Measurements from ENCODE around the gene PER1. TPM values are rescaled to one million over a fixed set of nuclear protein-coding genes. Genes with fewer than 3 reads are reported as not detected.

Gene PER1
- total RNA-seq, 2 experiments from 2014 or later = 53.5 to 56.6 TPM

- H3K9me3 Mint-ChIP-seq = no peaks in the 10 kb centered on the region
- peaks cover 74% of the 10 kb centered on the region for H3K4me1 Mint-ChIP-seq
- ChIA-PET CTCF (interaction anchor here (0.8 to 4.0 kb wide), 18 partner anchors 11 to 433 kb away, joined by 3 to 68 read pairs (median 16); partner anchors contain the start of genes SLC25A35 and TP53), POLR2A (interaction anchor here (0.8 to 4.3 kb wide), 24 partner anchors 11 to 434 kb away, joined by 3 to 49 read pairs (median 6); partner anchors contain the start of genes AURKB, BORCS6, CTC1 and NDEL1)
- DNase-seq = peak; percentile 75
- H3K36me3 Mint-ChIP-seq (ENCODE audit: low read depth) = peaks cover 12% of the 10 kb centered on the region
- H3K27me3 Mint-ChIP-seq = peaks cover 60% of the 10 kb centered on the region
- peak overlapping the region; percentile 82 for H3K27ac Mint-ChIP-seq
- H3K4me3 Mint-ChIP-seq = peak overlapping the region; percentile 80
Observed at GRCh38 chr17:8120520-8121406, 31.4 kb downstream of the PER1 start.

- Mint-ChIP-seq H3K9me3 (no peaks in the 10 kb centered on the region), H3K4me3 (peak overlapping the region; percentile 80), H3K27ac (peak overlapping the region; percentile 82), H3K36me3 (ENCODE audit: low read depth) (peaks cover 9% of the 10 kb centered on the region), H3K27me3 (peaks cover 62% of the 10 kb centered on the region), H3K4me1 (peaks cover 65% of the 10 kb centered on the region)
- ChIA-PET CTCF (interaction anchor here (0.7 to 4.0 kb wide), 47 partner anchors 10 to 784 kb away, joined by 3 to 68 read pairs (median 5); partner anchors contain the start of genes ACAP1, ALOX12B, BORCS6 and CYB5D1), POLR2A (interaction anchor here (0.6 to 3.5 kb wide), 27 partner anchors 10 to 492 kb away, joined by 3 to 49 read pairs (median 5); partner anchors contain the start of genes AURKB, BORCS6, CTC1 and NDEL1)
- peak; percentile 88 for DNase-seq
Observed at GRCh38 chr17:8119581-8120519, 32.4 kb downstream of the PER1 start.

- peaks cover 9% of the 10 kb centered on the region for H3K36me3 Mint-ChIP-seq (ENCODE audit: low read depth)
- H3K4me1 Mint-ChIP-seq = peaks cover 56% of the 10 kb centered on the region
- POLR2A ChIA-PET = interaction anchor here (0.6 to 3.5 kb wide), 25 partner anchors 8 to 491 kb away, joined by 3 to 49 read pairs (median 6); partner anchors contain the start of genes AURKB, BORCS6, CTC1 and NDEL1
- peak; percentile 86 for DNase-seq
- H3K9me3 Mint-ChIP-seq = no peaks in the 10 kb centered on the region
- H3K4me3 Mint-ChIP-seq = peak overlapping the region; percentile 80
- peaks cover 60% of the 10 kb centered on the region for H3K27me3 Mint-ChIP-seq
- CTCF ChIA-PET = interaction anchor here (0.7 to 4.0 kb wide), 47 partner anchors 9 to 783 kb away, joined by 3 to 68 read pairs (median 5); partner anchors contain the start of genes ACAP1, ALOX12B, BORCS6 and CYB5D1
- H3K27ac Mint-ChIP-seq = peak overlapping the region; percentile 89
Observed at GRCh38 chr17:8118769-8119580, 33.2 kb downstream of the PER1 start.

GRCh38 chr17:8117980-8118768, 34.0 kb downstream of the PER1 start, which contains the start of gene ALOXE3:
ALOXE3 (minus strand) TSS chr17:8118514; CDS start chr17:8117990, 524 bp downstream.
- DNase-seq = no peak

GRCh38 chr17:8117367-8117979, 34.7 kb downstream of the PER1 start:
- H3K27ac Mint-ChIP-seq = no peak overlapping the region

More at GRCh38 chr17:8117980-8118768, 34.0 kb downstream of the PER1 start, which contains the start of gene ALOXE3:
- H3K4me1 Mint-ChIP-seq = peaks cover 48% of the 10 kb centered on the region
- ChIA-PET POLR2A (interaction anchor here (0.9 to 3.5 kb wide), 11 partner anchors 8 to 432 kb away, joined by 3 to 49 read pairs (median 13); partner anchors contain the start of genes AURKB, BORCS6, CTC1 and PFAS), CTCF (interaction anchor here (0.7 to 4.0 kb wide), 28 partner anchors 9 to 534 kb away, joined by 3 to 68 read pairs (median 6); partner anchors contain the start of genes ALOX12B, KRABD2, MPDU1 and SLC25A35)
- H3K4me3 Mint-ChIP-seq = peak within 1 kb of the TSS; percentile 80
- H3K27ac Mint-ChIP-seq = peak within 1 kb of the TSS; percentile 89
- H3K36me3 Mint-ChIP-seq (ENCODE audit: low read depth) = peaks cover 9% of the 10 kb centered on the region
- no peaks in the 10 kb centered on the region for H3K9me3 Mint-ChIP-seq
- H3K27me3 Mint-ChIP-seq = peaks cover 57% of the 10 kb centered on the region

GRCh38 chr17:8116776-8117175, 35.4 kb downstream of the PER1 start:
- Mint-ChIP-seq H3K27ac (no peak overlapping the region), H3K4me1 (peaks cover 39% of the 10 kb centered on the region), H3K27me3 (peaks cover 59% of the 10 kb centered on the region), H3K4me3 (no peak overlapping the region), H3K36me3 (ENCODE audit: low read depth) (peaks cover 9% of the 10 kb centered on the region), H3K9me3 (no peaks in the 10 kb centered on the region)
- ChIA-PET CTCF (interaction anchor here (1.0 to 4.0 kb wide), 5 partner anchors 23 to 56 kb away, joined by 3 to 68 read pairs (median 5); no protein-coding TSS in a partner anchor), POLR2A (interaction anchor here (0.7 to 1.6 kb wide), 2 partner anchors 12 to 57 kb away, joined by 3 to 4 read pairs; no protein-coding TSS in a partner anchor)
- DNase-seq = no peak

More at GRCh38 chr17:8117367-8117979, 34.7 kb downstream of the PER1 start:
- no peak for DNase-seq
- ChIA-PET CTCF (interaction anchor here (1.4 to 4.0 kb wide), 7 partner anchors 8 to 57 kb away, joined by 4 to 68 read pairs (median 9); no protein-coding TSS in a partner anchor), POLR2A (interaction anchor here (0.7 to 3.5 kb wide), 6 partner anchors 13 to 130 kb away, joined by 3 to 49 read pairs (median 18); partner anchors contain the start of genes BORCS6, CTC1 and PFAS)
- H3K9me3 Mint-ChIP-seq = no peaks in the 10 kb centered on the region
- H3K4me1 Mint-ChIP-seq = peaks cover 43% of the 10 kb centered on the region
- peaks cover 58% of the 10 kb centered on the region for H3K27me3 Mint-ChIP-seq
- peaks cover 9% of the 10 kb centered on the region for H3K36me3 Mint-ChIP-seq (ENCODE audit: low read depth)
- peak overlapping the region; percentile 80 for H3K4me3 Mint-ChIP-seq

- Mint-ChIP-seq H3K27ac (no peak overlapping the region), H3K9me3 (no peaks in the 10 kb centered on the region), H3K27me3 (peaks cover 40% of the 10 kb centered on the region), H3K4me3 (no peak overlapping the region), H3K36me3 (ENCODE audit: low read depth) (no peaks in the 10 kb centered on the region), H3K4me1 (peaks cover 12% of the 10 kb centered on the region)
- no peak for DNase-seq
- ChIA-PET CTCF (interaction anchor here (0.5 to 7.7 kb wide), 17 partner anchors 8 to 83 kb away, joined by 3 to 67 read pairs (median 6); partner anchors contain the start of genes ALOXE3 and HES7), POLR2A (interaction anchor here (1.0 to 2.5 kb wide), 5 partner anchors 9 to 100 kb away, joined by 3 to 9 read pairs (median 5); partner anchors contain the start of gene AURKB)
Observed at GRCh38 chr17:8110907-8111306, 41.3 kb downstream of the PER1 start.

GRCh38 chr17:8110456-8110804, 41.8 kb downstream of the PER1 start:
- no peak for DNase-seq
- ChIA-PET CTCF (interaction anchor here (0.5 to 7.7 kb wide), 20 partner anchors 9 to 247 kb away, joined by 3 to 67 read pairs (median 4); partner anchors contain the start of genes ALOXE3 and HES7), POLR2A (interaction anchor here (1.0 to 2.5 kb wide), 6 partner anchors 9 to 100 kb away, joined by 3 to 9 read pairs (median 4); partner anchors contain the start of gene AURKB)
- Mint-ChIP-seq H3K27ac (no peak overlapping the region), H3K36me3 (ENCODE audit: low read depth) (no peaks in the 10 kb centered on the region), H3K4me1 (peaks cover 13% of the 10 kb centered on the region), H3K9me3 (no peaks in the 10 kb centered on the region), H3K4me3 (no peak overlapping the region), H3K27me3 (peaks cover 35% of the 10 kb centered on the region)

- Mint-ChIP-seq H3K36me3 (ENCODE audit: low read depth) (no peaks in the 10 kb centered on the region), H3K9me3 (no peaks in the 10 kb centered on the region), H3K27ac (no peak overlapping the region), H3K27me3 (peaks cover 34% of the 10 kb centered on the region), H3K4me1 (peaks cover 16% of the 10 kb centered on the region), H3K4me3 (peak overlapping the region; percentile 37)
- POLR2A ChIA-PET = interaction anchor here (1.0 to 2.5 kb wide), 6 partner anchors 10 to 101 kb away, joined by 3 to 9 read pairs (median 4); partner anchors contain the start of gene AURKB
- DNase-seq = peak; percentile 80
- CTCF ChIA-PET = interaction anchor here (0.7 to 7.7 kb wide), 18 partner anchors 9 to 247 kb away, joined by 3 to 67 read pairs (median 6); partner anchors contain the start of genes ALOXE3 and HES7
Observed at GRCh38 chr17:8109661-8110455, 42.3 kb downstream of the PER1 start.
